Activated CD8-positive, alpha-beta memory T cell treated with anti-CD3 and anti-CD28 coated beads for 48 hours (primary cell): ENCODE data around the gene CCDC85A.

Source experiments
- DNase-seq, 3 experiments: peaks; one replicate each; pipeline ENCODE4 v3.0.0-alpha.2; 2020; ENCODE audit warnings: low read depth in 2 of 3, low spot score in 2 of 3

Gene CCDC85A

DNA sequence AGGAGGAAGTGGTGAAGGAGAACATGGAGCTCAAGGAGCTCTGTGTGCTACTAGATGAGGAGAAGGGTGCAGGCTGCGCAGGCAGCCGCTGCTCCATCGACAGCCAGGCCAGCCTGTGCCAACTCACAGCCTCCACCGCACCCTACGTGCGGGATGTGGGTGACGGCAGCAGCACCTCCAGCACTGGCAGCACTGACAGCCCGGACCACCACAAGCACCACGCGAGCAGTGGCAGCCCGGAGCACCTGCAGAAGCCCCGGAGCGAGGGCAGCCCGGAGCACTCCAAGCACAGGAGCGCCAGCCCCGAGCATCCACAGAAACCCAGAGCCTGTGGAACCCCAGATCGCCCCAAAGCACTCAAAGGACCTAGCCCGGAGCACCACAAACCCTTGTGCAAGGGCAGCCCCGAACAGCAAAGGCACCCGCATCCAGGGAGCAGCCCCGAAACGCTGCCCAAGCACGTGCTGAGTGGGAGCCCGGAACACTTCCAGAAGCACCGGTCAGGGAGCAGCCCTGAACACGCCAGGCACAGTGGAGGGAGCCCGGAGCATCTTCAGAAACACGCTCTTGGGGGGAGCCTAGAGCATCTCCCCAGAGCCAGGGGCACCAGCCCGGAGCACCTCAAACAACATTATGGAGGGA lies 9.0 kb downstream of the CCDC85A start:
- DNase-seq, result no peak

DNA sequence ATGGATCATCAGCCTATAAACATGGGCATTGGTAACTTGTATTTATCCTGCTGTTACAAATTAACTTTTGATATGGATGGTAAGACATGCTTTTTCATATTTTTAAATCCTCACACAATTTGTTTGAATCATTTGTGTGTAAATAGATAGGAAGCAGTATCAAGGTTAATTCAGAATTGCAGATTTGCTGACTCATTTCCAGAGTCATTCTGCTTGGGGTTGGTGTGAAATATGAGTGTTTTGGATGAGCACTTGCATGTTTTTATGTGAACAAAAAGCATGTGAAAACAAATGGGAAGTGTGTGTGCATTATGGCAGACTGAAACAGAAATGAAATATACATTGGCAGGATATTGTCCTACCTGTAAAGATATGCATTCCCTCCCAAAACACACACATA lies 11.8 kb downstream of the CCDC85A start:
- no peak for DNase-seq

DNA sequence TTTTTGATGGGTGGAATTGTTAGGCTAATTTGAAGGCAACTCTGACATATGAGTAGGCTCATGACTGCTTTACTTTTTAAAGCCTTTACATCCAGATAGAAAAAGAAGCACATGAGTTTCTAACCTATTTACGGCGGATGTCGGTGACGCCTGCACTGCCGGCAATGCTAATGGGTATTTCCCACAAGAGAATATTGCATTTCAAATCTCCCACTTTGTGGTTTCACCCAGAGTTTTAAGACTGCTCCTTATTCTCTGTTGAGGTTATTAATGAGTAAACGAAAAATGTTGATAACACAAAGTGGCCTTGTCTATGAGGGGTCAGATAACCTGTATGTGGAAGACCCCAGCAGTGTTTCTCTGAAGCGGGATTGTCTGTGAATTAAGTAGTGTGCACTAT lies 14.0 kb downstream of the CCDC85A start:
- no peak for DNase-seq

DNA sequence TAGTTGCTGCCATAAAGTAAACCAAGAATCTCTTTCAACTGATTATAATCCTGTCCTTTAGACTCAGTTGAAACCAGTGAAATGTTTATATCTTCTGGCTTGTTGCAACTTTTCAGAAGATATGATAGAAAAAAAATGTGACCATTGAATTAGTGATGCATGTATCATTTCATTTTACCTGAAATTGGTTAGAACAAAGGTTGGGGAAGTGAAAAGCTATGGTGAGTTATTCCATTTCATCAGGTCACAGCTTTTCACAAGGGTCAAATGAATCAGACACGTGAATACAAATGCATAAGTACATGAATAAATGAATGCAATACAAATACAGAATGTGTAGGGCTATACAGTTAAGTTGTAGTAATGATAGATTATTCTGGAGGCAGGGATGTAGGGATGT lies 15.1 kb downstream of the CCDC85A start:
- no peak for DNase-seq

DNA sequence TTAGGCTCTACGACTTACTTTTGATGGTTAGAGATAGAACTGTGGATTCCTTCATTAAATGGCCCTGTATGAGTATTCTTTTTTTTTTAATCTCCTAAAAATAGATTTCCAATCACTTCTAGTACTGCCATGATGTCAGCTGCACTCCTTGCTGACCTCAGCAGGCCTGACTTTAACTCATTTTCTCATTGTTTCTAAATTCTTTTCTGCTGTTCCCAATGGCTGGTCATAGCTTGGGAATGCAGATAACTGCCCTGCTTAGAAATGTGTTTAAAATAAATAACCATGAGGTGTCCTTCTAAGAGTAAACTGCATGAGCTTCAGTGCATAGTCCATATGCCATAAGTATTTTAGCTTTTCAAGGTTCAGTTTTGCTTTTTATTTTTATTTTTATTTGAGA lies 15.7 kb downstream of the CCDC85A start:
- no peak for DNase-seq

DNA sequence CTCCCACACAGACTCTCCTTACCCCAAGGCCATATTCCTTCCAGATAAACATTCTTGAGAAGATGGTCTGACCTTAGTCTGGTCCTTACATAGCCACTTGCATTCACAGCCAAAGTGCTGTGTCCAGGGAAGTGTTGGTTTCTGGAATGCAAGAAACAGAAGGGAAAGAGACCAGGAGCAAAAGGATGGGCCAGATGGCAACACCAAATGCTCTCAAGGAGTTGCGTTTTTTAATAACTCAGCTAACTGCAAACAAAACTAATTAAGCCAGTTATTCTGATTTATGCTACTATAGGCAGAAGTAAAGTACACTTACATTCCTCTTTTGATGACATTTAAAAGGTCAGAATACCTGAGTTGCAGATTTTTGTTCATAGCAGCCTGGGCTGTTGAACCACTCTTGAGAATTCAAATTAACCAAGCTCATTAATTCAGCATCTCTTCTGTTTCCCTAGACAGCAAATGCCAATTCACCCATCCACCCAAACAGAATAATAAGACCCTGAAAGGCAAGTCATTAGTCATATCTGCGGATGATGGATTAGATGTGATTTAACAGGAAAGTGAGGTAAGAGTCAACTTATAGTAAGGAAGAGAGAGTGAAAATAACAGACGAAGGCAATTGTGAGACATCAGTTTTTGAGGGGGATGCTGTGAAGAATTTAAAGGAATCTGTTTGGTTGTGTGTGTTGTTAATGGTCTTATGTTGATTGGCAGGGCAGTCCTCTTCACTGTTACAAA lies 18.8 kb downstream of the CCDC85A start:
- no peak for DNase-seq

DNA sequence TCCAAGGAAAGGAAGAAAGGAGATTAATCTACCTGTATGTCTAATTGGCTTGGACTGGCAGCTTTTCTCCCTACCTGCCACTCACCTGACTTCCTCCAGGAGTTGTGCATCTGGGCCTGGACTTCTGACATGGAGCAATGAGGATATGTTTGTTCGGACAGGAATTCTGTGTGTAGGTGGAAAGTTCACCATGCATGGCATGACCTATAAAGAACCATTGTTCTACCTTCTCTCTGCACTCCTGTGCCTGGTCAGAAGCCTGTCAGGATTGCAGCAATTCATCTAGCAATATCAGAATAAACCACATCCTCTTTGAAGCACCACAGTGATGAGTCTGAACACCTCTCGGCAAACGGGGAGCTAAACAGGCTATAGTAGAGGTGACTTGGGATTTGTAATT lies 20.8 kb downstream of the CCDC85A start:
- DNase-seq, result no peak

DNA sequence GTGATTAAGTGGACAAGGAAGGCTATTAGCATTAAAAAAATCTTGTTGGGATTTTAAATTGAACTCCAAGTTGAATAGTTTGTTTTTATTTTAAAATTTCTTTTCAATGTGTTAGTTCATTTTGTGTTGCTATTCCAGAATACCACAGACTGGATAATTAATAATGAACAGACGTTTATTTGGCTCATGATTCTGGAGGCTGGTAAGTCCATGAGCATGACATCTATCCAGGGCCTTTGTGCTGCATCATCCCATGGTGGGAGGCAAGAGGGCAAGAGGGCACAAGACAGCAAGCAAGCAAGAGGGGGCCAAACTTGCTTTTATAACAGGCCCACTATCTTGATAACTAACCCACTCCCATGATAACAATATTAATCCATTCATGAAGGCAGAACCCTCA lies 22.5 kb downstream of the CCDC85A start:
- no peak for DNase-seq

DNA sequence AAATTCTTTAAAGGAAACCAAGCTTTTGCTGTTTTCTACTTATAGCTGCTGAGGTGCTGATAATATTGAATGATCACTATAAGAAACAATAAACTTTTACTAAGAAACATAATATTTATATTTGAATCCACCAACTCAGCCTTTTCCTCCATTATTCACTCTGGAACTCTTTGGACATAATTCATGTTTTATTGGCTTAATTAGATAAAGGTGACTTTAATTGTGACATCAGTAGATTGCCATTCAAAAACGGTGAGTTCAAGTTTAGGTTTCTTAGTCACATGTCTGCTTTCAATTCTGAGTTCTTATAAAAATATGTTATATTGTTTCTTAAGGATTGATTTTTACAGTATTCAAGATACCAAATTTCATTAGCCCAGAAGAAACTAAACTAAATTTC lies 24.0 kb downstream of the CCDC85A start:
- no peak for DNase-seq

DNA sequence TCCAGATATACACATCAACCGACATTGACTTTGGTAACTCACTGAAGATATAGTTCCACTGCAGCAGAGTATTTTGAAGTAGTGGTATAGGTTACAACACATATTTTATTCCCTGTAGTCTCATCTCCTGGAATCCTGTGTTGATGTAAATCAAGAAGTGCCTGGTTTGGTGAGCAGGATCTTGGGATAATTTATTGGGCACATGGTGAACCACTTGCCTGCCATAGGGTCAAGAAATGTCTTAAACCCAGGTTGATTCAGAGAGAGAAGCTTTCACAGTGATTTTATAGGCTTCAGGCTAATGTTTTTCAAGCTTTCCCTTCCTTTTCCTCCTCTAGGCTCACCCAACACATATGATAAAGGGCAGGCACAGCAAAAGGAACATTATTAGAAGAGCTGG lies 24.6 kb downstream of the CCDC85A start:
- DNase-seq, result no peak

DNA sequence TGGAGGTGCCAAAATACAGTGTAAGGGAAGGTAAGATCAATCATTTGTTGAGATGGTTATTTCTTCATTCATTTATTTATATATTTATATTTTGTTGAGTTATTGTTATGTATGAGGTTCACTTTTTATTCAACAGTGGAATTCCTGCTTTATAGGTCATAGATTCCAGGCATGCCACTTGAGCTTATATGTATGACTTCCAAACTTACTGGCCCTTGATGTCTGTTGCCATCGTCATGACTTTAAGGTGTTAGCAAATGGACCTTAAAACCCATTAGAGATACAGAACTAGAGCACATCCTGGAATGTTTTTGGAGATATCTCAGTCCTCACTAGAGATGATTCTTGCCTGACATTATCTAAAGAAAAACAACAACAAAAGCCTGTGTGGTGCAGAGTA lies 25.9 kb downstream of the CCDC85A start:
- DNase-seq, result no peak

DNA sequence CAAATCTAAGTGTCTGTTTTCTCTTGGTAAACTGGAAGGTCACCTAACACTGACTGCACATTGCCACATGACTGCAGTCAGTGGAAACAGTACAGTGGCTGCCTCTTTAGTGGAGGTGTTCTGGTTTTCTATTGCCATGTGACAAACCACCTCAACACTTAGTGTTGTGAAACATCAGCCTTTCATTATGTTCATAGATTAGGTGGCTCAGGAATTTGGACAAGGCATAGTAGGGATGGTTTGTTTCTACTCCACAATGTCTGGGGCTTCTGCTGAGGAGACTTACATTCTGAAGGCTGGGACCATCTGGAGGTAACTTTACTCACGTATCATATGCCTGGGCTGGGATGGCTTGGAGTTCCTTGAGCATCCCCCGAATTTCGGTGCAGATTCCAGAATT lies 26.5 kb downstream of the CCDC85A start:
- no peak for DNase-seq

DNA sequence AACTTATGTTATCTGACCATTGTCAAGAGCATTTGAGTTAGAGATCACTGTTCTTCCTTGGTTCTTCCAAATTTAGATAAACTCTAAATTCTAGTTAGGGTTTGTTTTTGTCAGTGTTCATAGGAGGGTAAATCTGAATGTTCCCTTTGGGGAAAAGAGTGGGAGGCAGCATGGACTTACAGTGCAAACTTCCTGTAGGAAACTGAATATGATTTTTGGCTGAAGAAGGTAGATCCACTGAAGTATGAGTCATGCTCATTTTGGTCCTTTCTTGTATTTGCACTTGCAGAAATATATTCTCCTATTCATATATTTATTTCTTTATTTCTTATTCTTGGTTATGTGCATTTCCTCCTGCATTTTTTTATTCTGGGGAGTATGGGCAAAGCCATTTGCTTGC lies 27.3 kb downstream of the CCDC85A start:
- DNase-seq, result no peak

DNA sequence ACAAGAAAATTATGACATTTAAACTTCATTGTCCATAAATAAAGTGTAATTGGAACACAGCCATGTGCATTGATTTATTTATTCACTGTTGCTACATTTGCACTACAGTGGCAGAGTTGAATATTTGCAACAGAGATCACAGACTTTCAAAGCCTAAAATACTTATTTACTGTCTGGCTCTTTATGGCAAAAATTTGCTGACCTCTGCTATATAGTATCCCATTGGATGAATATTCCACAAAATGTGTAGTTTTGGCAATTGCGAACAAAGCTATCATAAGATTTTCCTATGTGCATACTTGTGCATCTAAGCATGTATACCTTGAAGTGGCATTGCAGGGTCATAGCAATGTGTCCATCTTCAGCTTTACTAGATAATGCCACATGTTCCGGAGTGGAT lies 32.1 kb downstream of the CCDC85A start:
- DNase-seq, result no peak

DNA sequence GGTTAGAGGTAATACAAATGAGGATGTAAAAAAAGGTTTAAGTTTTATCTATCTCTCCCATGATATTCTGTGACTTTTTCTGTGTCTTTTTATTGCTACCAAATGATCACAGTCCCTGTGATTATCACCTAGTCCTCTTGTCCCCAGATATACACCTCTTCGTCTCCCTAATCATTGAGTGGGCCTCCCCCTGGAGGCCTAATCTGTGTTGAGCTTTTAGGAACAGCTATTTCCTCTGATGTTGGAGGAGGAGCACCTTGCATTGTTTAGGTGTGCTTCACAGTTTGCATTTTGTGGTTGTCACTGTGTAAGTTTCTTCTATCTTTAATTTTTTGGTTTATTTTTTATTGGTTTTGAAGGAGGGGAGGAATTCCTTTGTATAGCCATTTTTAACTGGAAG lies 33.3 kb downstream of the CCDC85A start:
- DNase-seq, result no peak

DNA sequence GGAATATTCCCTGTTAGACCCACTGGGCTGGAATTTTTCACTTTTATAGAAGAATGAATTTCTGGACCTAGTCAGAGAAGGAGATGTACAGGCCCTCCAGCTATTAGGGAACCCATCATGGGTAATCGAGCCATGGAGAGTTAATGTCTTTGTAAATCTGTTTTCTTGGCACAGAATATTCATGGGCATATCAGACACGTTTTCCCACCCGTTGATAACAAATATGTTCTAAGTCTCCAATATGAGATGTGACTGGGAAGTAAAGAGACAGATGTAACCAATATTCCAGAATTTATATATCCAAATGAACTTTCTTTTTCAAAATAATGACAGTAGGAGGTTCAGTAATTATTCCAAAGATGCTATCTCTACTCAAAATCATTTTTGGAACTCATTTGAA lies 38.7 kb downstream of the CCDC85A start:
- no peak for DNase-seq

DNA sequence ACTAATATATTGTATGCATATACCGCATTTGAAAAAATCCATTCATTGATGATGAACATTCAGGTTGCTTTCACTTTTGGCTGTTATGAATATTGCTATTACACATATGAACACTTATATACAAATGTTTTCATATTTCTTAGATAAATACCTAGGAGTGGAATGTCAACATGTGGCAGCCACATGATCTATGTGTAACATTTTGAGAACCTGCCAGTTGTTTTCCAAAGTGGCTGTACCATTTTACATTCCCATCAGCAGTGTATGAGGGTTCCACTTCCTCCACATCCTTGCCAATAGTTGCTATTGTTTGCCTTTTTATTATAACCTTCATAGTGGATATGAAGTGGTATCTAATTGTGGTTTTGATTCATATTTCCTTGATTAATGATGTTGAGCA lies 40.5 kb downstream of the CCDC85A start:
- no peak for DNase-seq

DNA sequence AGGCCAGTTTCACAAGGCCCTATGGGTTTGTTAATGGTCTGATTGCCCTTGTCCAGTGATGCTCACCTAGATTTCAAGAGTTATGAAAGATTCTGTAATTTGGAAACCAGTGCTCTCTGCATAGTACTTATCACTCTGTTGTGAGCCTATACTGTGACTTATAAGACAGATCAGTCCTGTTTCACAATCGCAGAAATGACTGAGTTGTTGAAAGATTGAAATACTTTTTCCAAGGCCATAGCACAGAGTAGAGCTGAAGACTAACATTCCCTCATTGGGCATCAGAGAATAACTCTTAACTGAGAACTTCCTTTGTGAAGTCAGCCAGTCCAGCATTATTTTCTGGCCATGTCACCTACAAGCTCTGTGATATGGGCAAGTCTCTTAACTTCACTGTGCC lies 44.0 kb downstream of the CCDC85A start:
- no peak for DNase-seq

DNA sequence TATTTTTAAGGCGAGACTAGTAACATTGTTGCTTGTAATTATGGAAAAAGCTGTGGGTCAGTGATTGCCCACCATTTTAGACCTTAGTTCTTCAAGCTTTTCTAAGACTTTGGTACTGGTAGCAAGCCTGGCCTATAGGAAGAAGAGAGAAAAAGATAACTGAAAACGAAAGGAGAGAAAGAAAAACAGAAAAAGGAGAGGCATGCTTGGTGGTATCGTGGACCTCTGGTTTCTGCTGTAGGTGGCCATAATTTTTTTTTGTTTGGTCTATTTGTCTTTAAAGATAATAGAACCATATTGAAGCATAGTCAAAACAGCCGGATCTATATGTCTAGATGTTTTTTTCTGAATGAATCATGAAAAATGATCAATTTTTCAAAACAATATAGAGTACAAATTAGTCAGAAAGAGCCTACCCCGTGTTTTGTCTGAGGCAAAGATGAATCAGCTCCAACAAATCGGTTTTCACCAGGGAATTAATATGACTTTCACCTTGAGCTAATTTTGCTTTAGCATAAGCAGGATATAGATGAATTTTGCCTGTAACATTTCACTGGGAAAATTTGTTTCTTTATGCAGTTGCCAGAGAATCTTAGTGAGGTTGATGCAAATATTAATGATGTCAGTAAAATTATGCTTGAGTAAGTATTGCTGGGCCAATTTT lies 45.7 kb downstream of the CCDC85A start:
- DNase-seq, result no peak

DNA sequence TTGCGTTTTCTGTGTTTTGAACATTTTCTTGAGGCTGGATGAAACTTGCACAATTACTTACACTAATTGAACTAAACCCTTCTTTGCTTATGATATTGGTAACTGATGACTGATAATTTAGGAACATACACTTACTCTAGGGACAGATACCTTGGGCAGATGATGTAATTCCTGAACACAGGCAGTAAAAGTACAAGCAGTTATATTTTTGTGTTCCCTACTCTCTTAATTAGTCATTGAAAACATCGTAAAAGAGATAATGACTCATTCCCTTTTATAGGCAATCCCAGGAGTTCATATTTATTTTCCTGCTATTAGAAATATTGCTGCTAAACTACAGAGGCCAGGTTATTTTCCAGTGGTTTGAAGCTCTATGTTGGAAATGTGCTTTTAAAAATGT lies 46.4 kb downstream of the CCDC85A start:
- DNase-seq, result no peak

DNA sequence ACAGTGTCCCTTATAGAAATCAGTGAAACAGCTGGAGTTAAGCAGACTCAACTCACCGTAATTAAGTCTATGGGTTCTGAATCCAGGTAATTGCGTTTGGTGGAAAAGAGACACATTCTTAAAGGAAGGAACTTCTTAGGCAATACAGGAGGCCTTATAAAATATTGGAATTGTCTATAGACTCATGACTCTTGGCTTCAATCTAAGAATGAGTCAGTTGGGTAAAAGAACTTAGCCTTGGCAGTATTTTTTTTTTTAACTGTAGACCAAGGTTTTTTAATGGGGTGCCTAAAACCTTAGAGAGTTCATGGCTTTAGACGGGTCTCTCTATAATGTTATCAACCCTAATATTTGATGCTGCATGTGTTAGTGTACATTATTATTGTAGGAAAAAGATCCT lies 47.6 kb downstream of the CCDC85A start:
- no peak for DNase-seq

DNA sequence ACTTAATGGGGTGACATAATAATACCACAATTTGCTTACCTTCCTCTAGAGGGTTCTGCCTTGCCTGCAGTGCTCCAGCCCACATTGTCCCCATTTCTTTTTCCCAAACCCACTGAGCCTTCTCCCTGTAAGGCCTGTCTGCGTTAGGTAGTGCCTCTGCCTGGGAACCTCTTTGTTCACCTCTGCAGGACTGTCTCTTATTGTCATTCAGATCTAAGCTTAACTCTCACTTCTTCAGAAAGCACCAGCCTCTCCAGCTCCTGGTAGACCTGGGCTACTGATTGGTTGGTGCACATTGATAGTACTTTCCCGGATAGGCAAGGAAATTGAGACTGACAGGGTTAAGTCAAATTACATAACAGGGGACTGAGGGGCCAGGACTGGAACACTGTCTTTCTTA lies 49.1 kb downstream of the CCDC85A start:
- DNase-seq, result no peak

DNA sequence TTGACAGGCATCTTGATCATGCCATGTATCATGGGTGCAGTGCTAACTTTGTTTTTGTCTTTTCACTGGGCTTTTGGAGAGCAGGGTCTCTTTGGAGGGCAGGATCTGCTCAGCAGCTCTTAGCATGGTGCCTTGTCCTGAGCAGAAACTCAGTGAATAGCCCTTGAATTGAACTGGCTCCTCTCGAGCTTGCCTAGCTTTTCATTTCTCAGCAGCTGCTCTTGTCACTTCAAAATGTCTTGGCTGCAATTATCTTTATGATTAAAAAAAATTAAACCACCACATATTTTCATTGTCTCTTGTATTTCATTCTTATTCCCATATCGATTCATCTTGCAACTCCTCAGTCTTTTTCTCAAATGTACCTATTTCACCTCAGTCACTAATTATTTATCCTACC lies 50.5 kb downstream of the CCDC85A start:
- DNase-seq, result no peak
